SK-N-MC (cell line): ENCODE measurements around the gene SSTR3.

Source experiments
- EZH2 ChIP-seq: fragments of 200-600 bp; sonication (generic); IDR thresholded peaks from one replicate; pipeline ENCODE4 v1.6.1; 2017; ENCODE audit warnings: antibody characterized with exemption
- FOXP2 ChIP-seq: optimal IDR thresholded peaks from 2 replicates; pipeline ENCODE3; 2011; ENCODE audit warnings: mild to moderate bottlenecking, moderate library complexity; ENCODE audit not compliant: insufficient read depth; ENCODE audit errors: extremely low read length, control extremely low read depth
- POLR2AphosphoS5 ChIP-seq: IDR thresholded peaks from 2 replicates; pipeline ENCODE4 v1.6.1; 2012; ENCODE audit warnings: mild to moderate bottlenecking, low read depth, low read length, borderline replicate concordance

GRCh38 chr22:37187552-37187890, 24.8 kb downstream of the SSTR3 start:
- TF ChIP-seq EZH2 (no peak), POLR2AphosphoS5 (no peak), FOXP2 (no peak)
